SK-N-SH (cell line): Measurements from ENCODE around the gene TRIP4. TPM values are rescaled to one million over a fixed set of nuclear protein-coding genes. Genes with fewer than 3 reads are reported as not detected.

ENCODE experiments used
- CTCF ChIA-PET: fragments of 300-600, 350-600 bp; formaldehyde crosslinking; extraction: SDS; loops from one replicate; lab custom pipeline; 2021; lab: Yijun Ruan, JAX
- POLR2A ChIA-PET: fragments of 350-600 bp; sonication (Branson Sonifier 250); formaldehyde crosslinking; extraction: SDS; loops from one replicate; lab custom pipeline; 2020; ENCODE audit warnings: antibody characterized with exemption, inconsistent platforms; lab: Yijun Ruan, JAX
- DNase-seq: peaks from one replicate; pipeline ENCODE4 v3.0.0; 2012
- H2AFZ ChIP-seq: fragments of 200-600 bp; sonication (generic); 2 replicates; pipeline ENCODE4 v1.8.1; 2016; ENCODE audit warnings: antibody characterized with exemption, mild to moderate bottlenecking, low read depth
- H3F3A ChIP-seq: fragments of 200-600 bp; sonication (generic); replicated peaks from 2 replicates; pipeline ENCODE3; 2016; ENCODE audit warnings: antibody characterized with exemption, mild to moderate bottlenecking; ENCODE audit not compliant: insufficient read depth
- H3K27ac ChIP-seq, 2 experiments: fragments of 200-500 bp in 1 of 2; fragments of 200-600 bp in 1 of 2; sonication (Bioruptor generic) in 1 of 2; sonication (generic), shearing (Covaris generic) in 1 of 2; 2 replicates each; pipeline versions ENCODE4 v1.5.1 to v1.6.1; 2014 to 2016; ENCODE audit warnings: low read depth in 2 of 2, inconsistent platforms in 1 of 2, low read length in 1 of 2, mild to moderate bottlenecking in 1 of 2, mixed read lengths in 1 of 2
- H3K27me3 ChIP-seq: fragments of 200-600 bp; sonication (generic), shearing (Covaris generic); 2 replicates; pipeline ENCODE4 v1.6.1; 2016; ENCODE audit warnings: mixed run types; ENCODE audit not compliant: insufficient read depth
- H3K36me3 ChIP-seq, 2 experiments: fragments of 200-500 bp in 1 of 2; fragments of 200-600 bp in 1 of 2; sonication (Bioruptor generic) in 1 of 2; sonication (generic) in 1 of 2; replicated peaks in 1 of 2; 2 replicates each; pipeline versions ENCODE3 to v1.5.1; 2014 to 2016; ENCODE audit warnings: low read length in 1 of 2, mild to moderate bottlenecking in 1 of 2; ENCODE audit not compliant: insufficient read depth in 2 of 2, control insufficient read depth in 1 of 2
- H3K4me1 ChIP-seq, 2 experiments: fragments of 200-500 bp in 1 of 2; fragments of 200-600 bp in 1 of 2; sonication (Bioruptor generic) in 1 of 2; sonication (generic), shearing (Covaris generic) in 1 of 2; 2 replicates each; pipeline versions ENCODE4 v1.5.1 to v1.6.1; 2014 to 2016; ENCODE audit warnings: low read depth in 1 of 2, low read length in 1 of 2, mixed run types in 1 of 2; ENCODE audit not compliant: insufficient read depth in 2 of 2, control insufficient read depth in 1 of 2
- H3K4me2 ChIP-seq: fragments of 200-600 bp; sonication (generic), shearing (Covaris generic); 2 replicates; pipeline ENCODE4 v1.6.1; 2017; ENCODE audit warnings: mixed run types
- H3K4me3 ChIP-seq, 2 experiments: fragments of 200-500 bp in 1 of 2; fragments of 200-600 bp in 1 of 2; sonication (Bioruptor generic) in 1 of 2; sonication (generic), shearing (Covaris generic) in 1 of 2; 2 replicates each; pipeline versions ENCODE4 v1.5.1 to v1.8.1; 2014 to 2016; ENCODE audit warnings: low read depth in 2 of 2, inconsistent platforms in 1 of 2, low read length in 1 of 2, mild to moderate bottlenecking in 1 of 2, mixed read lengths in 1 of 2, moderate library complexity in 1 of 2
- H3K79me2 ChIP-seq: fragments of 200-600 bp; sonication (generic); 2 replicates; pipeline ENCODE4 v1.8.1; 2017; ENCODE audit warnings: mild to moderate bottlenecking; ENCODE audit not compliant: insufficient read depth
- H3K9ac ChIP-seq: fragments of 200-600 bp; sonication (generic); 2 replicates; pipeline ENCODE4 v1.6.1; 2017; ENCODE audit warnings: mixed run types
- H3K9me2 ChIP-seq: fragments of 200-600 bp; sonication (generic); 2 replicates; pipeline ENCODE4 v1.6.1; 2017; ENCODE audit warnings: mixed run types
- H3K9me3 ChIP-seq: fragments of 200-600 bp; sonication (generic); 2 replicates; pipeline ENCODE4 v1.6.1; 2017; ENCODE audit warnings: mixed run types, mild to moderate bottlenecking, moderate library complexity
- H4K20me1 ChIP-seq: fragments of 200-600 bp; sonication (generic); 2 replicates; pipeline ENCODE4 v1.6.1; 2017; ENCODE audit warnings: mild to moderate bottlenecking, mixed run types; ENCODE audit not compliant: insufficient read depth
- CTCF ChIP-seq: fragments of 200-600 bp; sonication (generic); IDR thresholded peaks from 2 replicates; pipeline ENCODE4 v1.6.1; 2017; ENCODE audit warnings: antibody characterized with exemption, mild to moderate bottlenecking, moderate library complexity
- EZH2phosphoT487 ChIP-seq: fragments of 200-600 bp; sonication (generic); IDR thresholded peaks from 2 replicates; pipeline ENCODE4 v1.6.1; 2017; ENCODE audit warnings: low read depth, mixed run types, mild to moderate bottlenecking, antibody characterized with exemption, moderate library complexity, borderline replicate concordance
- FOSL2 ChIP-seq: IDR thresholded peaks from 2 replicates; pipeline ENCODE4 v1.4.0; 2012; ENCODE audit warnings: low read depth, mild to moderate bottlenecking, moderate library complexity, borderline replicate concordance
- IRF3 ChIP-seq: fragments of 150-350 bp; IDR thresholded peaks from 2 replicates; pipeline ENCODE4 v1.6.1; 2016; ENCODE audit warnings: mild to moderate bottlenecking, low read depth, low read length
- JUND ChIP-seq: IDR thresholded peaks from 2 replicates; pipeline ENCODE4 v1.4.0; 2012
- NRF1 ChIP-seq: IDR thresholded peaks from 2 replicates; pipeline ENCODE4 v1.6.1; 2012; ENCODE audit warnings: low read depth, mild to moderate bottlenecking, low read length
- PBX3 ChIP-seq: IDR thresholded peaks from 2 replicates; pipeline ENCODE4; 2012
- RCOR1 ChIP-seq: fragments of 150-350 bp; IDR thresholded peaks from 2 replicates; pipeline ENCODE4 v1.6.1; 2017; ENCODE audit warnings: antibody characterized with exemption, low read length
- RFX5 ChIP-seq: IDR thresholded peaks from 2 replicates; pipeline ENCODE4 v1.6.1; 2012; ENCODE audit warnings: mild to moderate bottlenecking, improper control_type of control experiment, low read length
- RXRA ChIP-seq: IDR thresholded peaks from 2 replicates; pipeline ENCODE4 v1.4.0; 2012; ENCODE audit warnings: low read depth, mild to moderate bottlenecking, borderline replicate concordance
- SIN3A ChIP-seq: IDR thresholded peaks from 2 replicates; pipeline ENCODE4 v1.6.1; 2012; ENCODE audit warnings: low read depth, mild to moderate bottlenecking, low read length, moderate library complexity, borderline replicate concordance
- SMC3 ChIP-seq: IDR thresholded peaks from 2 replicates; pipeline ENCODE4 v1.6.1; 2012; ENCODE audit warnings: low read depth, low read length, improper control_type of control experiment
- USF1 ChIP-seq: IDR thresholded peaks from 2 replicates; pipeline ENCODE4 v1.4.0; 2012; ENCODE audit warnings: low read depth, borderline replicate concordance
- USF2 ChIP-seq: fragments of 150-350 bp; IDR thresholded peaks from 2 replicates; pipeline ENCODE4 v1.6.1; 2017; ENCODE audit warnings: antibody characterized with exemption, low read length, low read depth, borderline replicate concordance
- YY1 ChIP-seq: IDR thresholded peaks from 2 replicates; pipeline ENCODE4 v1.4.0; 2012; ENCODE audit warnings: low read depth, mild to moderate bottlenecking
- WGBS: methylation state at CpG from one replicate; pipeline ENCODE4 v1.1.6; 2017; ENCODE audit warnings: low lambda C conversion rate; 5-methylcytosine and 5-hydroxymethylcytosine counted together
- polyA plus RNA-seq, 3 experiments: library from polyadenylated mRNA; depleted of rRNA; stranded (reverse); fragments of >200 nt; gene quantifications; 2 replicates each; pipeline ENCODE4 v1.2.3, GENCODE V29; 2012

TRIP4 gene
- polyA plus RNA-seq, 1 of the 3 experiments (the other 2 are of a cell fraction), result 14.5 TPM

- H3K4me2 ChIP-seq, result no peak overlapping the region
- 100% methylated on average over 2 of the region's 2 CpGs for WGBS
- H3K9ac ChIP-seq, result no peak overlapping the region
- H3K27ac ChIP-seq, result no peak overlapping the region
- TF ChIP-seq SIN3A (no peak), EZH2phosphoT487 (no peak), RFX5 (no peak), YY1 (no peak), RCOR1 (no peak)
- no peaks in the 10 kb centered on the region for H3K4me1 ChIP-seq
- CTCF ChIA-PET, result no interaction called here
- H3F3A ChIP-seq, result peaks cover 3% of the 10 kb centered on the region
- H3K36me3 ChIP-seq, result peaks cover 31 to 82% of the 10 kb centered on the region in 2 experiments
- no peaks in the 10 kb centered on the region for H4K20me1 ChIP-seq
- no peak overlapping the region for H3K4me3 ChIP-seq
- H3K27me3 ChIP-seq, result no peaks in the 10 kb centered on the region
- no peak for DNase-seq
- no peaks in the 10 kb centered on the region for H3K9me3 ChIP-seq
- POLR2A ChIA-PET, result no interaction called here
- no peaks in the 10 kb centered on the region for H3K9me2 ChIP-seq
- H2AFZ ChIP-seq, result no peak overlapping the region
- no peaks in the 10 kb centered on the region for H3K79me2 ChIP-seq
Measured at GRCh38 chr15:64400583-64400982, 12.9 kb downstream of the TRIP4 start.

GRCh38 chr15:64412216-64412615, 24.6 kb downstream of the TRIP4 start:
- Histone ChIP-seq H3K9me2 (no peaks in the 10 kb centered on the region), H3K9me3 (no peaks in the 10 kb centered on the region), H3K4me3 (no peak overlapping the region), H3K36me3 (peaks cover 50 to 76% of the 10 kb centered on the region in 2 experiments), H3K4me2 (no peak overlapping the region), H4K20me1 (no peaks in the 10 kb centered on the region), H3K27ac (no peak overlapping the region), H3K9ac (no peak overlapping the region), H3K4me1 (no peaks in the 10 kb centered on the region), H3K27me3 (no peaks in the 10 kb centered on the region), H2AFZ (no peak overlapping the region), H3K79me2 (no peaks in the 10 kb centered on the region), H3F3A (peaks cover 12% of the 10 kb centered on the region)
- CTCF ChIA-PET, result interaction anchor here (1.1 to 3.4 kb wide), 3 partner anchors 269 to 315 kb away, joined by 3 to 10 read pairs (median 5); no protein-coding TSS in a partner anchor
- TF ChIP-seq JUND, result no peak
- 95% methylated on average over 2 of the region's 2 CpGs for WGBS
- POLR2A ChIA-PET, result no interaction called here
- no peak for DNase-seq

GRCh38 chr15:64422697-64423096, 35.1 kb downstream of the TRIP4 start:
- no peaks in the 10 kb centered on the region for H3K27me3 ChIP-seq
- H3K9me2 ChIP-seq, result no peaks in the 10 kb centered on the region
- ChIA-PET CTCF (no interaction called here), POLR2A (no interaction called here)
- peaks cover 33 to 65% of the 10 kb centered on the region in 2 experiments for H3K36me3 ChIP-seq
- H3K9ac ChIP-seq, result no peak overlapping the region
- no peak overlapping the region for H3K4me3 ChIP-seq
- no peak overlapping the region for H2AFZ ChIP-seq
- H3F3A ChIP-seq, result peaks cover 11% of the 10 kb centered on the region
- H3K79me2 ChIP-seq, result no peaks in the 10 kb centered on the region
- H4K20me1 ChIP-seq, result no peaks in the 10 kb centered on the region
- DNase-seq, result no peak
- WGBS, result 98% methylated on average over 2 of the region's 2 CpGs
- no peak overlapping the region for H3K4me2 ChIP-seq
- H3K4me1 ChIP-seq, result no peaks in the 10 kb centered on the region
- H3K9me3 ChIP-seq, result no peaks in the 10 kb centered on the region
- no peak overlapping the region for H3K27ac ChIP-seq
- TF ChIP-seq RXRA (no peak), PBX3 (no peak), CTCF (no peak), IRF3 (no peak), FOSL2 (no peak), SIN3A (no peak), NRF1 (no peak), SMC3 (no peak), EZH2phosphoT487 (no peak), USF1 (no peak), USF2 (no peak)
